GM12878 (cell line): Measurements from ENCODE around the gene PRUNE2. TPM values are rescaled to one million over a fixed set of nuclear protein-coding genes. Genes with fewer than 3 reads are reported as not detected.

Source experiments
- ATAC-seq: fragments of 200-7000 bp; cut with Tn5 transposase; 3 replicates; pipeline ENCODE4 v1.9.1; 2020; ENCODE audit warnings: mild to moderate bottlenecking, moderate library complexity
- BruUV-seq: library from RNA; stranded (reverse); fragments of 400-500 nt; replicated peaks from 2 replicates; lab custom pipeline; 2021; lab: Mats Ljungman, UMichigan
- CTCF ChIA-PET: fragments of 300-600 bp; sonication (Branson Sonifier 250); formaldehyde crosslinking; extraction: SDS; loops from one replicate; lab custom pipeline; 2021; ENCODE audit warnings: inconsistent platforms; lab: Yijun Ruan, JAX
- POLR2A ChIA-PET: fragments of 350-600 bp; formaldehyde crosslinking; extraction: SDS; loops from one replicate; lab custom pipeline; 2021; ENCODE audit warnings: inconsistent platforms; lab: Charles Lee
- RAD21 ChIA-PET: fragments of 300-600 bp; sonication (Branson Sonifier 250); formaldehyde crosslinking; loops from one replicate; lab custom pipeline; 2023; ENCODE audit warnings: antibody characterized with exemption; ENCODE audit not compliant: unreplicated experiment; lab: Charles Lee
- SMC1A ChIA-PET: fragments of 300-600 bp; sonication (Branson Sonifier 250); formaldehyde crosslinking; loops from one replicate; lab custom pipeline; 2023; ENCODE audit not compliant: unreplicated experiment, uncharacterized antibody; lab: Charles Lee
- DNase-seq: peaks from one replicate; pipeline ENCODE4 v3.0.0-alpha.2; 2011; ENCODE audit warnings: low read depth, low spot score
- FAIRE-seq: peaks from 3 replicates; lab custom pipeline; 2011; peaks lifted over from hg19 to GRCh38; lab: Jason Lieb, UNC
- H2AFZ ChIP-seq: 2 replicates; pipeline ENCODE4 v1.6.0; 2011; ENCODE audit warnings: low read depth, low read length, control low read depth; ENCODE audit not compliant: control insufficient read depth
- H3K27ac ChIP-seq: 2 replicates; pipeline ENCODE4 v1.5.1; 2011; ENCODE audit warnings: control low read depth; ENCODE audit not compliant: control insufficient read depth, insufficient read depth
- H3K27me3 ChIP-seq, 2 experiments: replicated peaks in 1 of 2; 2 replicates each; pipeline versions ENCODE4 v1.6.0 to v1.6.1; 2011; ENCODE audit warnings: low read length in 1 of 2; ENCODE audit not compliant: control insufficient read depth in 2 of 2, insufficient read depth in 2 of 2
- H3K36me3 ChIP-seq, 2 experiments: 2 replicates each; pipeline ENCODE4 v1.5.1; 2011; ENCODE audit warnings: low read length in 1 of 2; ENCODE audit not compliant: control insufficient read depth in 2 of 2, insufficient read depth in 2 of 2
- H3K4me1 ChIP-seq: 2 replicates; pipeline ENCODE4 v1.6.1; 2011; ENCODE audit warnings: mild to moderate bottlenecking, low read length, moderate library complexity, mixed read lengths; ENCODE audit not compliant: control insufficient read depth, insufficient read depth
- H3K4me2 ChIP-seq: 2 replicates; pipeline ENCODE4 v1.6.0; 2011; ENCODE audit warnings: control low read depth; ENCODE audit not compliant: control insufficient read depth, insufficient read depth
- H3K4me3 ChIP-seq: fragments of 200-600 bp; sonication (generic); 2 replicates; pipeline ENCODE4 v1.5.1; 2016
- H3K79me2 ChIP-seq: 2 replicates; pipeline ENCODE4 v1.6.0; 2011; ENCODE audit warnings: low read length; ENCODE audit not compliant: control insufficient read depth, insufficient read depth
- H3K9ac ChIP-seq: 2 replicates; pipeline ENCODE4 v1.8.0; 2011; ENCODE audit warnings: low read length, control low read depth, mixed read lengths; ENCODE audit not compliant: control insufficient read depth, insufficient read depth
- H3K9me3 ChIP-seq: replicated peaks from 3 replicates; pipeline ENCODE4 v1.5.1; 2011; ENCODE audit warnings: mild to moderate bottlenecking, low read length; ENCODE audit not compliant: control insufficient read depth, insufficient read depth
- H4K20me1 ChIP-seq: 2 replicates; pipeline ENCODE4 v1.6.0; 2011; ENCODE audit not compliant: control insufficient read depth, insufficient read depth
- ATF7 ChIP-seq: fragments of 450-650 bp; IDR thresholded peaks from 2 replicates; pipeline ENCODE4 v1.6.1; 2016; ENCODE audit warnings: low read depth, mild to moderate bottlenecking
- BMI1 ChIP-seq: fragments of 450-650 bp; IDR thresholded peaks from 2 replicates; pipeline ENCODE4 v1.6.1; 2016; ENCODE audit warnings: mild to moderate bottlenecking, moderate library complexity, borderline replicate concordance
- NFYB ChIP-seq: IDR thresholded peaks from 2 replicates; pipeline ENCODE4 v1.6.1; 2011; ENCODE audit warnings: low read depth, mild to moderate bottlenecking, low read length, improper control_type of control experiment, moderate library complexity; ENCODE audit not compliant: insufficient read depth
- RAD51 ChIP-seq: fragments of 450-650 bp; IDR thresholded peaks from 2 replicates; pipeline ENCODE4 v1.6.1; 2016; ENCODE audit warnings: moderate library complexity, mild to moderate bottlenecking, inconsistent platforms
- WRNIP1 ChIP-seq: IDR thresholded peaks from 2 replicates; pipeline ENCODE4 v1.6.1; 2011; ENCODE audit warnings: low read depth, low read length, improper control_type of control experiment, borderline replicate concordance
- ZNF622 ChIP-seq: fragments of 450-650 bp; IDR thresholded peaks from 2 replicates; pipeline ENCODE4 v1.6.1; 2017; ENCODE audit warnings: mild to moderate bottlenecking, inconsistent platforms
- WGBS: methylation state at CpG from one replicate; pipeline ENCODE4 v1.1.6; 2016; ENCODE audit warnings: low lambda C conversion rate; ENCODE audit not compliant: insufficient replicate concordance, insufficient coverage; ENCODE audit errors: missing lambda C conversion rate; 5-methylcytosine and 5-hydroxymethylcytosine counted together
- in situ Hi-C: fragments of 300-500 bp; cut with MboI; formaldehyde crosslinking; loops from 9 replicates; pipeline ENCODE4 v1.14.3; 2018; ENCODE audit warnings: mixed read lengths
- intact Hi-C: fragments of 100-400 bp; cut with micrococcal nuclease; formaldehyde crosslinking; loops from one replicate; pipeline ENCODE4 v1.14.2; 2022; ENCODE audit not compliant: unreplicated experiment
- polyA plus RNA-seq, 11 experiments: library from polyadenylated mRNA; depleted of rRNA in 4 of 11; unstranded in 6 of 11; stranded (reverse) in 5 of 11; fragments of >200 nt; fragmentation: Nextera tagmentation in 4 of 11; fragmentation: Illumina TruSeq in 1 of 11; extraction: Ambion mirVana in 4 of 11; extraction: Trizol in 1 of 11; gene quantifications; 1 replicate in 1 of 11; 2 replicates in 10 of 11; pipeline versions ENCODE4 v1.2.1 to v1.2.3, GENCODE V29; 2011 to 2016; ENCODE audit warnings: inconsistent platforms in 2 of 11, missing spikeins in 2 of 11, low read depth in 1 of 11
- total RNA-seq, 4 experiments: library from RNA; depleted of rRNA in 3 of 4; stranded (reverse); fragments of >200 nt in 3 of 4; fragmentation: Illumina TruSeq in 1 of 4; extraction: Trizol in 1 of 4; gene quantifications; 2 replicates each; pipeline versions ENCODE4 v1.2.1 to v1.2.3, GENCODE V29; 2013 to 2021

The PRUNE2 gene
- total and polyA plus RNA-seq, 10 of the 15 experiments (the other 5 are each of a cell fraction or from before 2014, with no cell fraction given) = 0.07 to 0.63 (median 0.25) TPM

DNA sequence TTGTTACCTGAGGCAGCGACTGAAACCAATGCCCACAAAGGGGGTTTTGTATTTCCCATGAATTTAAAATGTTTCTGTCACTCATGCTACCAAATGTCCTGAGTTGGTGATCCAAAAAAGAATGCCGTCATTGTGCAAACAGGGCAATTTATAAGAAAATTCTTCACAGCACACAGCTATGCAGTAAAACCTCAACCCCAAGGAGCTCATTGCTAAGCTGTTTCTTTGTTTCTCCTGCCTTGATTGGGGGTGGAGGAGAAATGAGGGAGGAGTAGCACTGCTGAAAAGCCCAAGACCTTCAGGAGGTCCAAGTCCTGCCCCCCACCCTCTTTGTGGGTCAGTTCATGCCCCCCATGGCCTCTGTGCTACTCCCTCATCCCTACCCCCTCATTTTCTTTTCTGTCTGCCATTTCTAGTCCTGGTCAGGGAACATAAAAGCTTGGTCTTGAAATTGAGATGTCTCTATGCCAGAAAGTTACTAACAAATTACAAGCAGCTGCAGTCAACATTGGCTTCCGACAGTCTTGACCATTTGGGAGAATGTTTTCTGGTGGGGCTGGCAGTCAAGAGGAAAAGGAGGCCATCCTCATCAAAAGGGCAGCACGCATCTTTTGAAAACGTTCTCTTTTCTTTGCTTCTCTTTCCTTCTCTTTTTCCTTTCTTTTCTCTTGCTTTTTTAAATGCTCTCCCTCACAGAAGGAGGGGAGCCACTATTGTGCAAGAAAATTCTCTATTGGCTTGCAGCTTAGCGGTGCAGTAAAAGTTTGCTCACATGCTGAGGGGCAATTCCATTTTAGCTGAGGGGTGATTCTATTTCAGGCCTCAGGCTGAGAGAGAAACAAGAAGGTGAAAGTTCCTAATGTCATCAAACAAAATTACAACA, 313.6 kb downstream of the PRUNE2 start:
- Histone ChIP-seq H3K27me3 (no peaks in the 10 kb centered on the region), H3K4me3 (no peak overlapping the region), H3K4me2 (0 out of 2 replicates have a peak overlapping the region, but pooled peaks have one; percentile 41), H3K79me2 (no peaks in the 10 kb centered on the region), H3K4me1 (no peaks in the 10 kb centered on the region), H4K20me1 (no peaks in the 10 kb centered on the region)
- no TSS peak for BruUV-seq
- SMC1A ChIA-PET = interaction anchor here (0.7 to 1.2 kb wide), 3 partner anchors 51 to 71 kb away, joined by 3 read pairs; no protein-coding TSS in a partner anchor
- no peak for DNase-seq
- TF ChIP-seq RAD51 (no peak), BMI1 (no peak), ATF7 (no peak), NFYB (no peak), WRNIP1 (no peak), ZNF622 (no peak)
- TF ChIP-seq, all 136 proteins: peak for 0
- RAD21 ChIA-PET = no interaction called here
- POLR2A ChIA-PET = interaction anchor here (0.6 kb wide), 1 partner anchor 50 kb away, joined by 3 read pairs; no protein-coding TSS in a partner anchor
- no peak overlapping the region for H3K27ac ChIP-seq
- no peak for FAIRE-seq
- intact Hi-C loops (no loop called here), in situ Hi-C loops (no loop called here)
- ATAC-seq = no peak
- CTCF ChIA-PET = interaction anchor here (1.0 to 1.1 kb wide), 2 partner anchors 11 to 66 kb away, joined by 3 to 5 read pairs; no protein-coding TSS in a partner anchor
- H2AFZ ChIP-seq = no peak overlapping the region
- H3K9me3 ChIP-seq = no peaks in the 10 kb centered on the region
- H3K36me3 ChIP-seq = no peaks in the 10 kb centered on the region
- H3K9ac ChIP-seq = no peak overlapping the region
- 68% methylated on average over 6 of the region's 6 CpGs for WGBS
